ENCODE data around the gene A1CF. TPM values are rescaled to one million over a fixed set of nuclear protein-coding genes. Genes with fewer than 3 reads are reported as not detected.

Gene A1CF
- total RNA-seq, 1 experiment from 2014 or later: not detected

- Histone ChIP-seq H3K4me2 (no peak overlapping the region), H3K27me3 (ENCODE audit: insufficient read depth, low read depth) (no peaks in the 10 kb centered on the region), H3K27ac (no peak overlapping the region), H3K9me2 (ENCODE audit: insufficient read depth) (no peaks in the 10 kb centered on the region), H3K36me3 (ENCODE audit: low read depth) (no peaks in the 10 kb centered on the region), H2AFZ (no peak overlapping the region), H3K4me1 (replicated peaks; ENCODE audit: insufficient read depth) (no peaks in the 10 kb centered on the region), H3K9me3 (ENCODE audit: insufficient read depth, low read depth) (no peaks in the 10 kb centered on the region; the same call in 1 of the 2 replicates), H3K79me2 (ENCODE audit: low read depth) (no peaks in the 10 kb centered on the region), H3F3A (ENCODE audit: insufficient read depth, low read depth) (no peaks in the 10 kb centered on the region), H3K4me3 (no peak overlapping the region), H4K20me1 (ENCODE audit: insufficient read depth) (no peaks in the 10 kb centered on the region)
- ChIA-PET CTCF (no interaction called here), POLR2A (ENCODE audit: unreplicated experiment) (no interaction called here)
- no peak for TF ChIP-seq CTCF (conservative IDR thresholded peaks at IDR 0.05)
- no peak for TF ChIP-seq EZH2 (IDR thresholded peaks at IDR 0.05; ENCODE audit: low read depth)
- DNase-seq: no peak
- no TSS peak for BruUV-seq (replicated peaks)
- intact Hi-C loops (cut with micrococcal nuclease; ENCODE audit: unreplicated experiment): no loop called here
These were observed 33.1 kb upstream of the A1CF start for GRCh38 chr10:50918529-50918928.

- no peaks in the 10 kb centered on the region for H4K20me1 ChIP-seq (ENCODE audit: insufficient read depth)
- BruUV-seq (replicated peaks): no TSS peak
- no peak overlapping the region for H3K4me3 ChIP-seq
- CTCF ChIA-PET: no interaction called here
- no peak for DNase-seq
- no peaks in the 10 kb centered on the region for H3F3A ChIP-seq (ENCODE audit: insufficient read depth, low read depth)
- intact Hi-C loops (cut with micrococcal nuclease; ENCODE audit: unreplicated experiment): no loop called here
- H3K27me3 ChIP-seq (ENCODE audit: insufficient read depth, low read depth): no peaks in the 10 kb centered on the region
- POLR2A ChIA-PET (ENCODE audit: unreplicated experiment): interaction anchor here (0.5 to 0.6 kb wide), 2 partner anchors 111 to 1489 kb away, joined by 3 to 4 read pairs; no protein-coding TSS in a partner anchor
- no peaks in the 10 kb centered on the region for H3K9me2 ChIP-seq (ENCODE audit: insufficient read depth)
- no peak overlapping the region for H3K27ac ChIP-seq
- no peaks in the 10 kb centered on the region for H3K9me3 ChIP-seq (ENCODE audit: insufficient read depth, low read depth)
- no peak overlapping the region for H2AFZ ChIP-seq
- no peaks in the 10 kb centered on the region for H3K79me2 ChIP-seq (ENCODE audit: low read depth)
- TF ChIP-seq EZH2 (IDR thresholded peaks at IDR 0.05; ENCODE audit: low read depth) (no peak), CTCF (conservative IDR thresholded peaks at IDR 0.05) (no peak)
- no peaks in the 10 kb centered on the region for H3K4me1 ChIP-seq (replicated peaks; ENCODE audit: insufficient read depth)
- H3K4me2 ChIP-seq: no peak overlapping the region
- H3K36me3 ChIP-seq (ENCODE audit: low read depth): no peaks in the 10 kb centered on the region
These were observed 32.1 kb upstream of the A1CF start for GRCh38 chr10:50917486-50917885.

GRCh38 chr10:50909334-50910014 lies 24.0 kb upstream of the A1CF start:
- TF ChIP-seq EZH2 (IDR thresholded peaks at IDR 0.05; ENCODE audit: low read depth) (no peak), CTCF (conservative IDR thresholded peaks at IDR 0.05) (no peak)
- H3K4me3 ChIP-seq: no peak overlapping the region
- H3K9me3 ChIP-seq (ENCODE audit: insufficient read depth, low read depth): no peaks in the 10 kb centered on the region
- no peaks in the 10 kb centered on the region for H3F3A ChIP-seq (ENCODE audit: insufficient read depth, low read depth)
- H3K4me2 ChIP-seq: no peak overlapping the region
- no peaks in the 10 kb centered on the region for H3K4me1 ChIP-seq (replicated peaks; ENCODE audit: insufficient read depth)
- no peak overlapping the region for H3K27ac ChIP-seq
- no peaks in the 10 kb centered on the region for H3K9me2 ChIP-seq (ENCODE audit: insufficient read depth)
- H2AFZ ChIP-seq: no peak overlapping the region
- DNase-seq: no peak
- no peaks in the 10 kb centered on the region for H4K20me1 ChIP-seq (ENCODE audit: insufficient read depth)
- ChIA-PET CTCF (interaction anchor here (0.7 kb wide), 1 partner anchor 1095 kb away, joined by 3 read pairs; no protein-coding TSS in a partner anchor), POLR2A (ENCODE audit: unreplicated experiment) (no interaction called here)
- BruUV-seq (replicated peaks): no TSS peak
- no peaks in the 10 kb centered on the region for H3K27me3 ChIP-seq (ENCODE audit: insufficient read depth, low read depth)
- no peaks in the 10 kb centered on the region for H3K79me2 ChIP-seq (ENCODE audit: low read depth)
- intact Hi-C loops (cut with micrococcal nuclease; ENCODE audit: unreplicated experiment): no loop called here
- H3K36me3 ChIP-seq (ENCODE audit: low read depth): no peaks in the 10 kb centered on the region
